Stimulated activated CD8-positive, alpha-beta memory T cell treated with anti-CD3 and anti-CD28 coated beads, Interleukin-7, amount 100 ng/mL, for 4 hours (primary cell): ENCODE measurements around the gene NMNAT2.

Source experiments
- DNase-seq, 2 donors: peaks; one replicate each; pipeline ENCODE4 v3.0.0-alpha.2; 2020; ENCODE audit warnings: low read depth in 2 of 2

Gene NMNAT2

GRCh38 chr1:183313063-183313462 lies 105.1 kb downstream of the NMNAT2 start:
- DNase-seq, result no peak

GRCh38 chr1:183310753-183311479 lies 107.3 kb downstream of the NMNAT2 start:
- DNase-seq, result no peak

GRCh38 chr1:183308719-183309118 lies 109.5 kb downstream of the NMNAT2 start:
- no peak for DNase-seq

GRCh38 chr1:183306317-183307042 lies 111.7 kb downstream of the NMNAT2 start:
- no peak for DNase-seq

GRCh38 chr1:183304440-183305107 lies 113.6 kb downstream of the NMNAT2 start:
- DNase-seq, result no peak

- DNase-seq, result no peak
Observed at GRCh38 chr1:183303901-183304300, 114.3 kb downstream of the NMNAT2 start.

- no peak for DNase-seq
Observed at GRCh38 chr1:183303323-183303645, 114.9 kb downstream of the NMNAT2 start.

- no peak for DNase-seq
Observed at GRCh38 chr1:183302452-183303322, 115.5 kb downstream of the NMNAT2 start.

- DNase-seq, result no peak
Observed at GRCh38 chr1:183301239-183301638, 116.9 kb downstream of the NMNAT2 start.

- no peak for DNase-seq
Observed at GRCh38 chr1:183300828-183301227, 117.4 kb downstream of the NMNAT2 start.

GRCh38 chr1:183300395-183300794 lies 117.8 kb downstream of the NMNAT2 start:
- DNase-seq, result no peak

GRCh38 chr1:183296782-183297181 lies 121.4 kb downstream of the NMNAT2 start:
- no peak for DNase-seq

- DNase-seq, result no peak
Observed at GRCh38 chr1:183295521-183295920, 122.7 kb downstream of the NMNAT2 start.

GRCh38 chr1:183293876-183294275 lies 124.3 kb downstream of the NMNAT2 start:
- no peak for DNase-seq

GRCh38 chr1:183293241-183293640 lies 124.9 kb downstream of the NMNAT2 start:
- DNase-seq, result no peak

GRCh38 chr1:183291802-183292514 lies 126.2 kb downstream of the NMNAT2 start:
- DNase-seq, result no peak

GRCh38 chr1:183291216-183291762 lies 126.9 kb downstream of the NMNAT2 start:
- no peak for DNase-seq

- DNase-seq, result no peak
Observed at GRCh38 chr1:183290628-183291027, 127.6 kb downstream of the NMNAT2 start.

GRCh38 chr1:183289051-183289496 lies 129.1 kb downstream of the NMNAT2 start:
- no peak for DNase-seq

- DNase-seq, result no peak
Observed at GRCh38 chr1:183288583-183288982, 129.6 kb downstream of the NMNAT2 start.

- no peak for DNase-seq
Observed at GRCh38 chr1:183287191-183287675, 130.9 kb downstream of the NMNAT2 start.
